PC-3 (cell line): ENCODE measurements around the gene MTX1. TPM values are rescaled to one million over a fixed set of nuclear protein-coding genes. Genes with fewer than 3 reads are reported as not detected.
A peak's percentile ranks its signal among the peaks of the same experiment; 100 is the strongest.
"Not testable (repeated sequence)": the region's sequence is repeated elsewhere in the genome, so short reads cannot be mapped to it uniquely, and the experiment has no call there.

Source experiments
- ATAC-seq: fragments of 200-7000 bp; cut with Tn5 transposase; 2 replicates; pipeline ENCODE4 v1.9.1; 2020; ENCODE audit warnings: mild to moderate bottlenecking, moderate library complexity
- BruUV-seq: library from RNA; stranded (reverse); fragments of 400-500 nt; replicated peaks from 2 replicates; lab custom pipeline; 2021; lab: Mats Ljungman, UMichigan
- CTCF ChIA-PET: fragments of 300-600 bp; sonication (Branson Sonifier 250); formaldehyde crosslinking; loops from one replicate; lab custom pipeline; 2022; ENCODE audit warnings: antibody characterized with exemption; lab: Charles Lee
- POLR2A ChIA-PET: fragments of 300-600 bp; sonication (Branson Sonifier 250); formaldehyde crosslinking; loops from one replicate; lab custom pipeline; 2022; ENCODE audit warnings: antibody characterized with exemption; ENCODE audit not compliant: unreplicated experiment; lab: Charles Lee
- DNase-seq: peaks from one replicate; pipeline ENCODE4 v3.0.0-alpha.2; 2015
- H2AFZ ChIP-seq: fragments of 300-600 bp; sonication (generic); 2 replicates; pipeline ENCODE4 v1.6.0; 2016; ENCODE audit warnings: antibody characterized with exemption, low read length
- H3F3A ChIP-seq: fragments of 300-600 bp; sonication (generic); one replicate; pipeline ENCODE4 v1.6.0; 2017; ENCODE audit warnings: antibody characterized with exemption, low read length, control low read depth, mild to moderate bottlenecking; ENCODE audit not compliant: unreplicated experiment
- H3K27ac ChIP-seq: fragments of 300-600 bp; sonication (generic); 2 replicates; pipeline ENCODE4 v1.5.1; 2016; ENCODE audit warnings: mild to moderate bottlenecking, low read length
- H3K27me3 ChIP-seq: fragments of 300-600 bp; sonication (generic); 2 replicates; pipeline ENCODE4 v1.6.1; 2016; ENCODE audit warnings: low read length, mixed read lengths
- H3K36me3 ChIP-seq: fragments of 300-600 bp; sonication (generic); 2 replicates; pipeline ENCODE4 v1.6.1; 2016; ENCODE audit warnings: low read depth, mixed run types, low read length, mixed read lengths
- H3K4me1 ChIP-seq: fragments of 300-600 bp; sonication (generic); 2 replicates; pipeline ENCODE4 v1.5.1; 2016; ENCODE audit warnings: low read length; ENCODE audit not compliant: insufficient read depth
- H3K4me2 ChIP-seq: fragments of 300-600 bp; sonication (generic); 2 replicates; pipeline ENCODE4 v1.6.0; 2016; ENCODE audit warnings: low read length
- H3K4me3 ChIP-seq: fragments of 300-600 bp; sonication (generic); 2 replicates; pipeline ENCODE4 v1.5.1; 2016; ENCODE audit warnings: mild to moderate bottlenecking, low read length, mixed read lengths
- H3K79me2 ChIP-seq: fragments of 300-600 bp; sonication (generic); 2 replicates; pipeline ENCODE4 v1.6.1; 2017; ENCODE audit warnings: low read length, mixed read lengths
- H3K9ac ChIP-seq: fragments of 300-600 bp; sonication (generic); 2 replicates; pipeline ENCODE4 v1.6.0; 2016; ENCODE audit warnings: mild to moderate bottlenecking, low read length
- H3K9me2 ChIP-seq: fragments of 300-600 bp; sonication (generic); replicated peaks from 2 replicates; pipeline ENCODE4 v1.6.1; 2016; ENCODE audit warnings: mixed run types, low read length, mixed read lengths
- H3K9me3 ChIP-seq: fragments of 300-600 bp; sonication (generic); 2 replicates; pipeline ENCODE4 v1.6.1; 2016; ENCODE audit warnings: low read length, mixed read lengths
- H4K20me1 ChIP-seq: fragments of 300-600 bp; sonication (generic); 2 replicates; pipeline ENCODE4 v1.6.1; 2016; ENCODE audit warnings: low read length, mixed read lengths
- CTCF ChIP-seq: fragments of 300-600 bp; sonication (generic); conservative IDR thresholded peaks from 2 replicates; pipeline ENCODE4 v1.5.1; 2017; ENCODE audit warnings: antibody characterized with exemption, low read depth, mild to moderate bottlenecking, low read length
- EZH2 ChIP-seq: fragments of 300-600 bp; sonication (generic); IDR thresholded peaks from one replicate; pipeline ENCODE4 v1.6.1; 2017; ENCODE audit warnings: antibody characterized with exemption, mild to moderate bottlenecking, low read length; ENCODE audit not compliant: unreplicated experiment
- EZH2phosphoT487 ChIP-seq: fragments of 300-600 bp; sonication (generic); IDR thresholded peaks from 2 replicates; pipeline ENCODE4 v1.6.1; 2018; ENCODE audit warnings: mild to moderate bottlenecking, antibody characterized with exemption, low read length, borderline replicate concordance
- intact Hi-C: fragments of 100-400 bp; cut with micrococcal nuclease; formaldehyde crosslinking; loops from 2 replicates; pipeline ENCODE4 v1.9.0; 2023
- total RNA-seq: library from RNA; depleted of rRNA; stranded (reverse); fragments of >200 nt; gene quantifications from 2 replicates; pipeline ENCODE4 v1.2.3, GENCODE V29; 2014

Gene MTX1
- total RNA-seq, 1 experiment from 2014 or later = 152 TPM

DNA sequence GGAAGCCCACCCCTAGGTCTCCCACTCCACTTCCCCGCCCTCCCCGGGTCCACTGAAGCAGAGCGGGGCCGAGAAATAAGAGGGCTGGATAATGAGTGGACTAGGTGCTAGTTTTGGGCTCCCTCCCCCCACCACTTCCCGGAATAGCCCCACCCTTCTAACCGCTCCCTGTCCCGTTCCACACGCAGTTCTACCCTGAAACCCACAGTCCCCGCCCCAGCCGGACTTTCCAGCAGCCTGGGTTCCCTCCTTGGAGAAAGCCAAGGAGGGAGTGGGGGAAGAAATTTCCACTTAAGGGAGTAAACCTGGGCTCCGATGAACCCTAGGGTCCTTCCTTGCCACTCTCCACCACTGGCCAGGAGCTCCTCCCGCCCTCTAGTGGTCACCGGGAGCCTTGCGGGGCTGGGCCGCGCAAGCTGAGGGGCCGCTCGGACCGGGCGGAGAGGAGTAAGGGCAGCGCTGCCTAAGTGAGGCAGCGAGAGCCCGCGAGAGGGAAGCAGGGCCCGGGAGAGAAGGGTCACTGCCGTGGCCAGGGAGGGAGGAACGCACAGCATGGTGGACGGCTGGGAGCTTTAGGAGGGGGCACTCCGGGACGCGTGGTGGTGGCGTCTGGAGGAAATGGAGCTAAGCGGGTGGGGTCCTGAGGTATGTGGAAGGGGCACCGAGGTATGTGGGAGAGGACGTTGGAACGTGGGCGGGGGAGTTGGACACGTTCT lies 15.1 kb upstream of the MTX1 start:
- TSS peak; percentile 62 for BruUV-seq
- peaks cover 4% of the 10 kb centered on the region; the same call in 1 of the 2 replicates for H3K79me2 ChIP-seq
- no peaks in the 10 kb centered on the region for H3K27me3 ChIP-seq
- POLR2A ChIA-PET = interaction anchor here (0.6 to 2.1 kb wide), 4 partner anchors 13 to 129 kb away, joined by 3 to 8 read pairs (median 6); partner anchors contain the start of genes KRTCAP2 and MTX1
- no peaks in the 10 kb centered on the region for H3K9me3 ChIP-seq
- H3K27ac ChIP-seq = peak overlapping the region; percentile 75
- intact Hi-C loops = loop anchor here (2.0 to 5.0 kb wide), 2 partner anchors 17 to 34 kb away; no protein-coding TSS in a partner anchor
- no peak for TF ChIP-seq EZH2phosphoT487
- TF ChIP-seq EZH2 = no peak
- TF ChIP-seq CTCF = peak; percentile 99
- H4K20me1 ChIP-seq = no peaks in the 10 kb centered on the region
- H3K9me2 ChIP-seq = no peaks in the 10 kb centered on the region
- peak overlapping the region; percentile 91 for H3K4me2 ChIP-seq
- H3K4me1 ChIP-seq = peaks cover 27% of the 10 kb centered on the region
- no peaks in the 10 kb centered on the region for H3F3A ChIP-seq
- peak; percentile 82 for ATAC-seq
- DNase-seq = peak; percentile 96
- H3K9ac ChIP-seq = peak overlapping the region; percentile 55
- CTCF ChIA-PET = interaction anchor here (0.6 to 2.7 kb wide), 8 partner anchors 14 to 43 kb away, joined by 4 to 25 read pairs (median 8); partner anchors contain the start of genes KRTCAP2, MTX1 and THBS3
- H3K36me3 ChIP-seq = peaks cover 4% of the 10 kb centered on the region; the same call in 1 of the 2 replicates
- peak overlapping the region; percentile 96 for H2AFZ ChIP-seq
- H3K4me3 ChIP-seq = peak overlapping the region; percentile 70

DNA sequence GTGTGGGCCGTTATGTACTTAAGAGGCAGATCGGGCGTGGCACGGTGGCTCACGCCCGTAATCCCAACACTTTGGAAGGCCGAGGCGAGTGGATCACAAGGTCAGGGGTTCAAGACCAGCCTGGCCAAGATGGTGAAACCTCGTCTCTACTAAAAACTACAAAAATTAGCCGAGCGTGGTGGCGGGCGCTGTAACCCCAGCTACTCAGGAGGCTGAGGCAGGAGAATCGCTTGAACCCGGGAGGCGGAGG lies 14.6 kb upstream of the MTX1 start:
- not testable (repeated sequence) for H3K9me3 ChIP-seq, H3K9me2 ChIP-seq, H3F3A ChIP-seq, ATAC-seq, BruUV-seq, H3K36me3 ChIP-seq, H4K20me1 ChIP-seq, H3K27me3 ChIP-seq, DNase-seq, H3K79me2 ChIP-seq
- Histone ChIP-seq H2AFZ (peak overlapping the region; percentile 96), H3K9ac (peak overlapping the region; percentile 55), H3K27ac (peak overlapping the region; percentile 75), H3K4me1 (peaks cover 27% of the 10 kb centered on the region), H3K4me3 (peak overlapping the region; percentile 70), H3K4me2 (peak overlapping the region; percentile 91)
- ChIA-PET POLR2A (interaction anchor here (0.5 to 2.1 kb wide), 5 partner anchors 12 to 129 kb away, joined by 3 to 8 read pairs (median 5); partner anchors contain the start of genes KRTCAP2 and MTX1), CTCF (interaction anchor here (0.6 to 2.7 kb wide), 7 partner anchors 14 to 519 kb away, joined by 3 to 25 read pairs (median 8); partner anchors contain the start of genes KRTCAP2, MTX1 and THBS3)
- intact Hi-C loops = loop anchor here (2.0 to 5.0 kb wide), 2 partner anchors 17 to 33 kb away; no protein-coding TSS in a partner anchor

- peak overlapping the region; percentile 70 for H3K4me3 ChIP-seq
- peaks cover 4% of the 10 kb centered on the region; the same call in 1 of the 2 replicates for H3K79me2 ChIP-seq
- TF ChIP-seq EZH2phosphoT487 = no peak
- TF ChIP-seq CTCF = no peak
- no peak for TF ChIP-seq EZH2
- no peaks in the 10 kb centered on the region for H3K9me2 ChIP-seq
- POLR2A ChIA-PET = interaction anchor here (0.6 to 2.1 kb wide), 3 partner anchors 13 to 193 kb away, joined by 4 to 8 read pairs (median 7); partner anchors contain the start of genes KRTCAP2, MTX1 and ZBTB7B
- H3K4me2 ChIP-seq = peak overlapping the region; percentile 91
- BruUV-seq = TSS peak; percentile 52
- no peak overlapping the region for H2AFZ ChIP-seq
- CTCF ChIA-PET = interaction anchor here (2.7 kb wide), 1 partner anchor 22 kb away, joined by 25 read pairs; the partner anchor contains the start of gene KRTCAP2
- H3K9ac ChIP-seq = peak overlapping the region; percentile 55
- no peak for ATAC-seq
- intact Hi-C loops = no loop called here
- peaks cover 27% of the 10 kb centered on the region for H3K4me1 ChIP-seq
- DNase-seq = no peak
- H3K36me3 ChIP-seq = peaks cover 4% of the 10 kb centered on the region; the same call in 1 of the 2 replicates
- H3F3A ChIP-seq = no peaks in the 10 kb centered on the region
- no peaks in the 10 kb centered on the region for H4K20me1 ChIP-seq
- H3K27ac ChIP-seq = no peak overlapping the region
- H3K9me3 ChIP-seq = no peaks in the 10 kb centered on the region
- no peaks in the 10 kb centered on the region for H3K27me3 ChIP-seq
Observed at GRCh38 chr1:155195201-155196102, 13.0 kb upstream of the MTX1 start.
